Effector CD8-positive, alpha-beta T cell (primary cell): ENCODE data around the gene VIPR2.

Experiments used
- DNase-seq: peaks from one replicate; lab custom pipeline; 2025; lab: John Stamatoyannopoulos, UW

The VIPR2 gene

GRCh38 chr7:159119851-159120539, 24.7 kb downstream of the VIPR2 start:
- DNase-seq, result no peak

- DNase-seq, result no peak
These were observed 25.5 kb downstream of the VIPR2 start for GRCh38 chr7:159119026-159119741.

DNA sequence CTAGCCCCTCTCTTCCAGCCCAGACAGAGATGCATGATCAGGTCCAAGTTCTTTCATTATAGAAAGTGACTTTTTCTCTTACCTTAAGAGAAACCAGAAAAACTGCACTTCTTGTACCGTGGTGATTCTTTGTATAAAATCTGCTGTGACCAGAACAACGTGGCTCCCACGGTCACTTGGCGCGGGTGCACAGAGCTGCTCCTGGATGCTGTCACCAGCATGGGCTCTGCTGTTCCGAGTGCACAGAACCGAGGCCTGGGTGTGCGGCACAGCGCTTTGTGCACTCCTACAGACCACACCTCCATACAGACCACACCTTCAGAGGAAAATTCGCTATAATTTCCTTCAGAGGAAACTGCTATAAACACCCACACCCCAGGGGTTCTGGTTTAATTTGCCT, 26.0 kb downstream of the VIPR2 start:
- DNase-seq, result no peak

DNA sequence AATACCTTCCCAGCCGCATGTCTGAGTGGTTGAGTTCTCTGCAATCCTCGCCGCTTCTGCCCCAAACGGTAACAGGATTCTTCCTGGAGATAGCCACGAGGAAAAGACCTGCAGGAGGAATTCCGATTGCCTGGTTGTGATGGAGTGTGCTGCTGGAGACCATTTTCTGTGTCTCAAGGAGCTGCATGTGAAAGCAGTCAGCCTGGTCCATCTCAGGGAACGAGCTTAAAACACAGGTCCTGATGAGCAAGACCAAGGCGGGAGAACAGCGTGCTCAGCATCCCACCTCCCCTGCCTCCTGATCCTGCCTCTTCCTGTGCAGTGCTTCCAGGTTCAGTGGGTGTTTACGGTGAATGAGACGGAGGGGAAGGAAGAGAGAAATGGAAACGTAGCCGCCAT, 26.5 kb downstream of the VIPR2 start:
- no peak for DNase-seq

DNA sequence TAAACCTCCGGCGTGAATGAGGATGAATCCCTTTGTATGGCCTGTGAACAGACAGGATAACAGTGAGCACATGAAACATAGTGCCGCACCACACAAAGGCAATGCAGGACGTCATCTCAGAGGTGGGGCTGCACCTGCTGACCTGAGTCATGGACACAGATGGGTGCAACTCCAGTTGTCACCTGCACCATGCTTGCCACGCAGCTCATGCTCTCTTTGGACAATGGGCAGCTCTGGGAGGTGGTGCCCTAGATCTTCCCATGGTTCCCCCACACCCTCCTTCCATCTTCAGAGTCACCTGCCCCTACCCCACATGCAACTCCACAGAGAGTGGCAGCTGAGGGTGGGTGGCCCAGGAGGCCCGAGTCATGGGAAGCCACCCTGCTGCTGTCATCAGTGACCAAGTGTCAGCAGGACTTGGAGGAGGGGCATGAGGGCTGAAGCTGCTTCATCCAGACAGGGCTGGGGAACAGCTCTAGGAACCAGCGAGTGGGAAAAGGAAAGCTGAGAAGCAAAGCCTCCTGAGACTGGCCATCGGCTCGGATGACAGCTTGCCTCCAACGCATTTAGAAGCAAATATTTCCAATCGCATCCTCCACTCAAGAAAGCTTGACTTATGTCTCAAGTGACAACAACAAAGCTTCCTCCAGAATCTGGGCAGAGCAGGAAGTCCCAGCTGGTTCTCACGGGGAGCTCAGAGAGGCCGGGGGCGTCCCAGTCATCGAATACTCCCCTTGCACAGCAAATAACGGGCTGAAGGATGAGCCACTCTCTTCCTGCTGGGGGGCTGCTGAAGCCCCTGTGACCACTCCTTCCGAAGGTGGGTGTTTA, 27.1 kb downstream of the VIPR2 start:
- DNase-seq, result no peak

DNA sequence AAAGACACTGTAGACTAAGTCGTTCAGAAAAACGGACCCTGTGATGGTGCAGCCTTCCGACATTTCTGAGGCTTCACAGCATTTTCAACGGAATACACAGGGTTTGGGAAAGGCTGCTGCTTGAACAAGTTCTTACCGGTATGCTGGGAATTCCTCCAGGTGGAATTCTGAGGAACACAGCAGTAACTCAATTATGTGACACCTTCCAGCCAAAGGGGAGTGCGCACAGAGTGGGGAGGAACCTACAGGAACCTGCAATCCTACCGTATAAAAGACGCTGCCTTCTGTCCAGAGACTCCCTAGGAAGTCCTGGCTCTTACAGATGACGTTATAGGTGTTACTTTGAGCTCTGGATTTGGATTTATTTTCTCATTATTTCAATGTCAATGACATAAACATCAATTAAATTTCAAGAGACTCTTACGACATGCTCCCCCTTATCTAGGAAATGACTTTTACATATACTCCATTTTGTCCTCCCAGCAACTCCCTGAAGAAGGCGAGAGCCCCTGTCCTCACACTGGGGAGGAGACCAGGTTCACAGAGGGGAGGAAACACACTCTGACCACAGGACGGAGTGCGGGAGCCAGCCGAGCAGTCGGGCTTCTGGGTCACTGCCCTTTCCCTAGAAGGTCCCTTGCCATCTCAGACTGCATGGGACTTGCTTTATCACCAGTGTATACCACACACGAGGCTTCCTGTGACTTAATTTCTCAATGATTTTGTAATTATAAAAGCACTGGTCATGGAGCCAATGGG, 27.9 kb downstream of the VIPR2 start:
- DNase-seq, result no peak

DNA sequence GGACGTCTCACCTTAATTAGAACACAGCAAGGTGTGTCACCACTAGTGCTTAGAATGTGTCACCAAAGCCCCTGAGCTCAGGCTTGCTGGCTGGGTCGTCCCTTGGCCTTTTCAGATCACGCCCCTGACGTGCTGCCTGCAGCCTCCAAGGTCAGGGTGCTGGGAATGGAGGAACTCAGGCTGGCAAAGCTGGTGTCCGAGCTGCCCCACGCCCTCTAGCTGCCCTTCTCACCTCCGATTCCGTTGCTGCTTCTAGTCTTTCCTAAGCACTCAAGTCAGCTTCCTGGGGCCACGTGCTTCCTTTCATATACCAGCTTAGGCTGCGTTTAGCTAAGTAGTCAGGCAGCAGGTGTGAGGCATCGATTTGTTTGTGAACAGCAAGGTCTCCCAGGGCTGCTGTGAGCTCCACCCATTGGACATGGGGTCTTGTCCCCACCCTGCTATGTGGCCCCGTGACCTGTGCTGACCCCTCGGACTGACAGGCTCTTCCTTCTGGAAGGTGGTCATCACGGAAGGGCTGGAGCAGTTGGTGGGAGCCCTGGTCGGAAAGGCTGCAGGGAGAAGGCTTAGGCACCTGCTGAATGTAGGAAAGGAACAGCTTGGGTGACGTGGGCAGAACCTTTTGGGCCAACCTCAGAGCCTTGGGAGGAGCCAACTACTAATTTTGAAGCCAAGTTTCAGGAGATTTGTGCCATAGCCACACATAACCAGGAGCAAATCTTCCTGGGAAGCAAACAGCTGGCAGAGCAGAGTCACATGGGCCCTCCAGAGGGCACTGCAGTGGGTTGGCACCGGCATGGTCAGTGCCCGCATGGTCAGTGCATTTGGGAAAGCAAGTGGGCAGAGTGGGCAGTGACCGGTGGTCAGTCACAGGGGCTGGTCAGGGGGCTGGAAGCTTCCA, 28.8 kb downstream of the VIPR2 start:
- DNase-seq, result no peak

- no peak for DNase-seq
These were observed 29.7 kb downstream of the VIPR2 start for GRCh38 chr7:159114981-159115380.

DNA sequence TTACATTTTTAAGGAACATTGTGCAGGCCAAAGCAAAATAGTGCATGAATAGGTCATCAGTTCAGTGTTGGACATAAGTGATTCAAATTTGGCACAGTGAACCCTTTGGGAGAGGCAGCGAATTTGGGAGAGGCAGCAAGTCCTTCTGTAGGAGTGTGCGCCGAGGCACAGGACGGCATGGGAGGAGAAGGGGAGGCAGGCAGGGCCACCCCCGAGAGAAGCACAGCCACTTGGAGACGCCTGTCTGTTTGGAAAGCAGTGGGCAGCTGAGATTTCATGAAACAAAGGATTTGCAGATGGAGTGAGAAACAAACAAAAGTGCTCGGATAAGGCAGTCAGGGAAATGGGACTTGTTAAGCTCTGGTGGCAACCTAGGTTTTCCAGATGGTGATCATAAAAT, 30.6 kb downstream of the VIPR2 start:
- no peak for DNase-seq

DNA sequence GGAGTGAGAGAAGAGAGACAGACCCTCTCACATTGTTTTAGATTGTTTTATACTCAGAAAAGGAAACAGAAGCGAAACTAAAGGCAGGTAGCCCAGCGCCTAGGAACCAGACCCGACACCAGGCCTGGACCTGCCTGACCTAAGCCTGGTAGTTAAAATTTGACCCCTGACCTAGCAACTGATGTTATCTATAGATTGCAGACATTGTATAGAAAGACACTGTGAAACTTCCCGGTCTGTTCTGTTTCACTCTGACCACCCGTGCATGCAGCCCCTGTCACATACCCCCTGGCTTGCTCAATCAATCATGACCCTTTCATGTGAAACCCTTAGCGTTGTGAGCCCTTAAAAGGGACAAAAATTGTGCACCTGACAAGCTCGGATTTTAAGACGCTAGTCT, 31.6 kb downstream of the VIPR2 start:
- no peak for DNase-seq

DNA sequence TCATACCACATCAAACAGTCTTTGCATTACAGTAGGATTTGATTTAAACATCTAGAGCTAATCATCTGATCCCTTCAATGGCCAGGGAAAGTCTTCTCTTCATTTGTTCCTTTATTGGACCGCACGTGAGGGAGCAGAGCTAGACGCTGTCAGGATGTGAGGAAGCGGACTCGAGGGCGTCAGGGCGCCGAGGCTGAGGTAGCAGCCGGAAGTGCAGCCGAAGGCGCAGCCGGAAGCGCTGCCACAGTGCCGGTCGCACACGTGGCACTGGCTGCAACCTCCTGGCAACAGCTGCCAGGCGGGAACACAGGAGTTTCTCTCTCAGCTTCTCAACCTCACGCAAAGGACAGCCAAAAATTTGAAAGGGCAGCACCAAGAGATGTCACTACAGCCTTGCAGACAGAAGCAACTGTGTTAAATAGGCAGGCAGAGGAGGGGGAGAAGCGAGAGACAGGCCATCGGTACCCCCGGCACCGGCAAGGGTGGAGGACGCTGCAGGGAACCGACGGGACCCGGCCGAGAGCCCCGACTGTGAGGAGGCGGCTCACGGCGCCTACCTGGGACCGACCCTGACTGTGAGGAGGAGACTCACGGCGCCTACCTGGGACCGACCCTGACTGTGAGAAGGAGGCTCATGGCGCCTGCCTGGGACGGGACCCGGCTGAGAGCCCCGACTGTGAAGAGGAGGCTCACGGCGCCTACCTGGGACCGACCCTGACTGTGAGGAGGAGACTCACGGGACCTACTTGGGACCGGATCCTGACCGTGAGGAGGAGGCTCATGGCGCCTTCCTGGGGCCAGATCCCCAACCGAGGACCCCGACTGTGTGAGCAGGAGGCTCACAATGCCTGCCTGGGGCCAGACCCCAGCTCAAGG, 32.3 kb downstream of the VIPR2 start:
- no peak for DNase-seq

GRCh38 chr7:159109653-159110035, 35.0 kb downstream of the VIPR2 start:
- DNase-seq, result no peak

DNA sequence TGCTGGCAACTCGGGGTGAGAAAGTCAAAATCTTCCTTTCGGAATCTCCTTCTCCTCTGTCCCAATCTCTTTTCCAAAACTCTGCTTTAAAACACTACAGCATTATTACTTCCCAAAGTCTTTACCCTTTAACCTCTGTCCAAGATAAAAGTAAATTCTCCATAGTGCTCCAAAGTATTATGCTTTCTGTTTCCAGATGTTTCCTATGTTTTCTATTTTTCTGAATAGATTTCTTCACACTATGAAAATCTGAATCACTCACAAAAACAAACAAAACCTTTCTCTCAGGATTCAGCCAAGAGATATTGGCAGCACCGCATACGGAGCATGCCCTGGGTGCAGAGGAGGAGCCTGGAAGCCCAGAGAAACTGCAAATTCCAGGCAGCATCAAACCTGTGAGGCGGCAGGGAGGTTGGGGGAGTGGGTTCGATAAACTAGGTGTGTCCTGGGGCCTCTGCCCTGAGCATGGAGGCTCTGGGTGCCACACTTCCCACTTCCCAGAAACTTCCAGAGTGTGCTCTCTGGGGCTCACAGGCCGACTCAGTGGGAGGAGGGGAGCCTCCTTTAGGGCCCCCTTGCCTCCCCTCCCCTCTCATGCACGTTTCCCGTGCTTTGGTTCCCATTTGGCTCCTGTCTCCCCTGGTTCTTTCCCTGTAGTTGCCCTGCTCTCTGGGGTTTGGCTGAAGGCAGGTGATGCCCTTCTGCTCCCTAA, 35.6 kb downstream of the VIPR2 start:
- DNase-seq, result no peak

- no peak for DNase-seq
These were observed 36.2 kb downstream of the VIPR2 start for GRCh38 chr7:159108491-159108890.

DNA sequence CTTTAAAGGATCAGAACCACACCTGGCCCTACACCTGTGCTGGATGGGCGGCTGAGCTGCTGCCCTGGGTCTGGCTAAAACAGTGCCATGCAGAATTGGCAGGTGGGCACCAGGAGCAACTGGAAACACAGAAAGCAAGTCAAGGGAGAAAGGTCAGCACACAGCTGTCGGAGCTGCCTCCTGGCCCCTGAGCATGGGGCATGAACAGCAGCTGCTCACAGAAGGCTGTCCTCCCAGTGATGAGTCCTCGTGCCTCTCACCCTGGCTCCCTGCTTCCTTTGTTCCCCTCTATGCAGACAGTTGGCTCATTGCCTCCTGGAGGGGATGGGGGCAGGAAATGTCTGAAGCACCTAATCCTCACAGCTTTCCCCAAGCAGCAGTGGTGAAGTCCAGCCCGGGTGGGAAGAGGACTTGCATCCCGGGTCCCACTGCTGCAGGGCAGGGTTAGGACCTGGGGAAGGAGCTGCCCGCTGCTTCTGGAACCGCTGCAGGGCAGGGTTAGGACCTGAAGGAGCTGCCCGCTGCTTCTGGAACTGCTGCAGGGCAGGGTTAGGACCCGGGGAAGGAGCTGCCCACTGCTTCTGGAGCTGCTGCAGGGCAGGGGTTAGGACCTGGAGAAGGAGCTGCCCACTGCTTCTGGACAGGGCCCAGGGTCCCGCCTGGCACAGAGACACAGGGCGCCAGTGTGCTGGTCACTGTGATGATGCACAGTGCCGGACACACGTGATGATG, 37.3 kb downstream of the VIPR2 start:
- DNase-seq, result no peak

- DNase-seq, result no peak
These were observed 38.5 kb downstream of the VIPR2 start for GRCh38 chr7:159105832-159106811.

GRCh38 chr7:159105066-159105780, 39.4 kb downstream of the VIPR2 start:
- DNase-seq, result no peak
